NCI-H226 (cell line): ENCODE results near the gene FKBP14.

ENCODE experiments used
- DNase-seq: peaks from one replicate; pipeline ENCODE4 v3.0.0-alpha.2; 2015

The FKBP14 gene

DNA sequence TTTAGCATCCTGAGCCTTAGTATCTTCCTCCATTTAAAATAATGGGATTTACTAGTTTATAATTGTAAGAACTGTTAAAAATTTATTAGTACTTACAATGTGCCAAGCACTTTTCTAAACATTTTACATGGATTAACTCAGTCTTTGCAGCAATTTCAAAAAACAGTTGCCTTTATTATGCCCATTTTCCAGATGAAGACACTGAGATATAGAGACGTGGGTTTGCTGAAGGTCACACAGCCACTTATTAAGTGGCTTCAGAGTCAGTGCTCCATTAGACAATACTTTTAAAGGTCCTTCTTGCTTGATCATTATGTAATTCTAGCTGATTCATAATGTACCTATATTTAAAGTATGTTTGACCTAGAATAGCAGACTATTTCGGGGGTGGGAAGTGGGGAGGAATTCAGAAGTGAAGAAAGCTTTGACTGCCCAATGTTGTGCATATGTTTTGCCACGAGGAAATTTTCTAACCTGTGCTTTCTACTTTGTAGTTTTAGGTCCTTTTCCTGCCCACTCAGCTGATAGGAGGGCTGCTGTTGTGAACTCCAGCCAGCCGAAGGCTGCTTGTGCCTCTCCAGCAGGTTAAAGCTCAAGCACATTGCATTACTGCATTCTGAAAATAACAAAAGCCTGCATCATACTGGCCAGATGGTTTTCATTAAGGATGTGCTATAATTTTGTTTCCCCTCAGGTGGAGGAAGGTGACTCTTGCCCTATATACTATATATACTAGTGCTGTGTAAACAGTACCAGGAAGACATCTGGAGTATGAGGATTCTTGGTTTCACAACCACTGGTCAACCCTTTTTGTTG, 6.0 kb upstream of the FKBP14 start:
- DNase-seq = no peak

DNA sequence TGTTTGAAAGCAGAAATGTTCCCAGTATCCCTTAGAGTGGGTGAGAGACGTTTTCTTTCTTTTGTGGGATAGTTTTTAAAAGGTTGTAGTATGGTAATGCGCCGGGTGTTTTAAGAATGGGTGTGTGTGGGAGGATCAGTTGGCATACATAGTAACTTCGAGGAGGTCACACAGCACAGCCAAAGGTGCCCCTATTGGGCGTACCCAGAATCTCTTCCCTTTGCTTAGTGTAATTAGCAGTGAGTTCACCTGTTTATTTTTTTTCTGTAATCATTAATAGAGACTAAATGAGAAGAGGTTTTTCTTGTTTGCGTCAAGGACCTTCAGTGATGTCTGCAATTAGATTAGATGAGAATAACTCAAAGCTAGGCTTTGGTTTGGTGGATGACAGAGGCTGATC, 3.2 kb upstream of the FKBP14 start:
- no peak for DNase-seq

DNA sequence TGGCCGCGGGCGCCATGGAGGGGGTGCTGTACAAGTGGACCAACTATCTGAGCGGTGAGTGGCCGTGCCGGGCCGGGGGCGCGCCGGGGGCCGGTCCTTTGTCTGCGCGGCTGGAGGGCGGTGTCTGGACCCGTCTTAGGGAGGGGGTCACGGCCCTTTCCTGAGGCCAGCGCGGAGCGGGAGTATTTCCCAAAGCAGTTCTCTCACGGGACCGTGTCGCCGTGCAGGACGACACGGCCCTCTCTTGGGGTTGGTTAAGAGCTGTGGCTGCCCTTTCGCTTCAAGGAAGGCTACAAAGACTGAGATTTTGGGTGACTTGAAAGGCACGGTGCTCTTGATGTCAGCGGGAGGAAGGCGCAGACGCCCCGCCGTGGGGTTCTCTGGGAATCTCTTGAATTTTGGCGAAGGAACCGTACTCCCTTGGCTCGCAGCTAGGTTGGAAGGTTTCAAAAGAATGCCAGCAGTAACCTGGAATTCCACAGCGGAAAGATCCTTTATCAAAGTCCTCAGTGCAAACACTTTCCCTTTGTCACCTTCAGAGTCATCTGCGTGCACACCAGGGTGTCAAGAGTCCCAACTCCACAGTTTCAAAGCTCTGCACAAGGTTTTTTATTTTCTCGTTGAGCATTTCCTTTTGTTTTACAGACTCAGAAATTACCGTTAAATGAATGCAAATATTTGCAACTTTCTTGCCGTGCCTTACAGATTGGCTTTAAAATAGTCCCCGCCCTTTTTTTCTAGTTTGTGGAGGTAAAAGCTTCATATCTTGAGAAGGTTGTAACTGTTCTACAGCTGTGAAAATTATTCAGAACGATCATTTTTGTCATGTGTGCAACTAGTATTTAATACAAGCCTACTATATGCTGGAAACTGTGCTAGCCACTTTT, 2.5 kb upstream of the FKBP14 start:
- DNase-seq = peak; percentile 56

DNA sequence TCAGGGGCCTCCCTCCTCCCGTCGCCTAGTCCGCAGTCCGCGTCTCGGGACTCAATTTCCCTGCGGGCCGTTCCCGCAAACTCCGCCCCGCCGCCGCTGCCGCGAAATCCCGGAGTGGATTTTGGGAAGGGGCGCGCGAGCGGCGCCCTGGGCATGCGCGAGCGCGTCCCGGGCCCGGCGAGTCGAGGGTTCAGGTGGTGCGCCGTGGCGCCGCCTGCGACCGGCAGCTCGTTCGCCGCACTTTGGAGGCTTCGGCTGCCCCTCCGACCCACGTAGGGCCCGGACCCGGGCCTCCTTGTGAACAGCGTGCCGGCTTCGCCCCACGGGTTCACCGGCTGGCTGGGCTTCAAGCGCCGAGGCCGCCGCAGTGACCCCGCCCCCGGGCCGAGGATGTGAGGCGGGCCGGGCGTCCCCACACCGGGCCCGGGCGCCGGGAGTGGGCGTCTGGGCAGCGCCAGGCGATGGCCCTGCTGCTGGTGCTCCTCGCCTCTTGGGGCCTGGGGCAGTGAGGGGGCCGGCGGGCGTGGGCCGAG, 1.8 kb upstream of the FKBP14 start, which contains the start of gene PLEKHA8:
PLEKHA8 (plus strand) TSS at position 197 of the 533 bp plus-strand sequence. CDS start 351 bp downstream, outside the sequence.
- DNase-seq = peak; percentile 84

DNA sequence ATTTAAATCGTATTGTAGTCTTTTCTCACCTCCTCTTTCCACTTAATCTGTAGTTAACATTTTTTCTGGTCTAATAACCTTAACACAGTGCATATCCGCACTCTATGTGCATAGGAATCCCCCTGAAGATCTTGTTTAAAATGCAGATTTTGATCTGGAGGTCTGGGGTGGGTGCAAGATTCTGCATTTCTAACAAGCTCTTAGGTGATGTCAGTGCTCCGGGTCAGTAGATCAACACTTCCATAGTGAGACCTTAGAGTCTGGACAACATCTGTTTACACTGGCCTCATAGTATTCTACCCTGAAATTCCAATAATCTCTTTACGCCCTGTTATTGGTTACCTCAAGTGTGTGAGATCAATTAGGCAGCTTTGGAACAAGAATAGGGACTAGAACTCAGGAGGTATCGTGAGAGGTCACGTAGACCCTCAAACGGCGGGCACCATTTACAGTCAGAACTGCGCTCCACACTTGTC, 1.3 kb upstream of the FKBP14 start:
- DNase-seq = peak; percentile 18

DNA sequence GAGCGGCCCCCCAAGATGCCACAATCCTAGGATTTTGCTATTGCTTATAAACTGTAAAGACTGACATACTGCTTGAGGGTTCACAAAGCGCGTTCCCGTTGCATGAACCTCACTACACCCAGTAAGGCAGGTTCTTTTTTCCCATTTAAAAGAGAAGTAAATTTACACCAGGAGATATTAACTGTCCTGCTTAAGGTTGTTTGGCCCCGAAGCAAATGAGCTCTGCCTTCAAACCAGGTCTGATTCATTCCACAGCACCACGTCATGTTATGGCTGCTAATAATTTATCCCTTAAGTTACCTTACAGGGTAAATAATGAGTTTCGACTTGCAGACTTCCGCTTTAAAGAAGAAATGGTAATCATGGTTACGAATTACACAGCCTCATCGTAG, 559 bp upstream of the FKBP14 start:
- peak; percentile 72 for DNase-seq

DNA sequence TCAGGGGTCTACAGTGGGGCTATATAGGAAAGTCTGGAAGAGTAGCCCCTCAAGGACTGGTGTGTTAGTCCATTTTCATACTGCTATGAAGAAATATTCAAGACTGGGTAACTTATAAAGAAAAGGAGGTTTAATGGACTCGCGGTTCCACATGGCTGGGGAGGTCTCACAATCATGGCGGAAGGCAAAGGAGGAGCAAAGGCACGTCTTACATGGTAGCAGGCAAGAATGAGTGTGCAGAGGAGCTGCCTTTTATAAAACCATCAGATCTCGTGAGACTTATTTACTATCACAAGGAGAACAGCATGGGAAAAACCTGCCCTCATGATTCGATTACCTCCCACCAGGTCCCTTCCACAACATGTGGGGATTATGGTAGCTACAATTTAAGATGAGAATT, 3.0 kb downstream of the FKBP14 start:
- DNase-seq = no peak

DNA sequence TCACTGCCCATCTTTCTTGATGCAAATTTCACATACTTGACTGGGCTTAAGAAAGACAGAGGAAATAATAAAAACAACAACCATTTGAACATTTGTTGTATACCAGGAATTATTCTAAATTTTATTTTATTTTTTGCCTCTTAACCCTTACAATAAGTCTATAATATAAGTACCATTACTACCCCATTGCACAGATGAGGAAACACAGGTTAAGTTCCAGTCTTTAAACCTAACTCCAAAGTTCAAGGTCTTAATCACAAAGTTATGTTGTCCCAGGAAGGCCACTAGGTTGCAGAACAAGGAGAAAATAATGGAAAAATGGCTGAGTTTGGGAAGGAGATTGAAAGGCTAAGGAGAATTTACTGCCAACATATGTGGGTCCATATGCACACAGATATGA, 3.5 kb downstream of the FKBP14 start:
- no peak for DNase-seq

DNA sequence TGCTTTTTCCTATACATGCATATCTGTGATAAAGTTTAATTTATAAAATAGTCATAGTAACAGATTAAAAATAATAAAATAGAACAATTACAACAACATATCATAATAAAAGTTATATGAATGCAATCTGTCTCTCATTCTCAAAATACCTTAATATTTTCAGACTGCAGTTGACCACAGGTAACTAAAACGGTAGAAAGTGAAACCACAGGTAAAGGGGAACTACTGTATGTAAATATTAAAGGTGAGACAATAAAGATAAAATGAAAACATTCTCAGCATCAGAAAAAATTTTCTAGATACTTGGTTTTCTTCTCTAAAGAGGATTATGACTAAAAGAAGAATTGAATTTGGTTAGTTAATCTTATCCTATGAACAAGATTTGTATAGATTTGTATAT, 6.0 kb downstream of the FKBP14 start:
- no peak for DNase-seq

DNA sequence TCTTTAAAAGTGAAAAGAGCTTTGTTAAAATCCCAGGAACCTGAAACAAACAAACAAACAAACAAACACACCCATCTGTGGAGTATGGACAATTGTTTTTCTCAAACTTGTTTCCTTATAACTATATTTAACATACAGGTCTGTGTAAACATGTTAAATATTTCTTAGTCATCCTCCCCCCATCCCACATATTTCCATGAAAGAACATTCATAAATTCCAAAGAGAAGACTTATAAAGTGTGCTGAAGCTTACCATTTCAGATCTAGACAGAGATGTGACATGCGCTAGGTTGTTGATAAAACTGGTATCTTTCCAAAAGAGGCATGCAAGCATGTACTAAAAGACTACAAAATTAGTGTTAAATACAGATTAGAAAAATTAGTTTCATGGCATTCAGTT, 6.5 kb downstream of the FKBP14 start:
- DNase-seq = no peak

DNA sequence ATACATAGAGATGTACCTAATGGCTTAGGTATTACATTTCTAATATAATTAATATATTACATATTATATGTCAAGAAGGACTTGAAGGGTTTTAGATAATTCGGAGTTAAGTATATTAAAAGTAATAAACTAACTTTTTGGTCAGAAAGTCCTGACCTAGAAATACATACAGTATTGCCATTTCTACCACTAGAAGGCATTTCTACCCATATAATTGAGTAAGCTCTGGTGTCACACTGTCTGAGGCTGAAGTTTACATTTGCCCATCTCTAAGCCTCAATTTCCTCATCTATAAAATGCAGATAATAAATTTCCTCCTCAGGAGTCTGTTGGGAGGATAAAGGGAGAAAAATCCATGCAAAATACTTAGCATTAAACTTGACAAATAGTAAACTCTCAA, 7.1 kb downstream of the FKBP14 start:
- no peak for DNase-seq

DNA sequence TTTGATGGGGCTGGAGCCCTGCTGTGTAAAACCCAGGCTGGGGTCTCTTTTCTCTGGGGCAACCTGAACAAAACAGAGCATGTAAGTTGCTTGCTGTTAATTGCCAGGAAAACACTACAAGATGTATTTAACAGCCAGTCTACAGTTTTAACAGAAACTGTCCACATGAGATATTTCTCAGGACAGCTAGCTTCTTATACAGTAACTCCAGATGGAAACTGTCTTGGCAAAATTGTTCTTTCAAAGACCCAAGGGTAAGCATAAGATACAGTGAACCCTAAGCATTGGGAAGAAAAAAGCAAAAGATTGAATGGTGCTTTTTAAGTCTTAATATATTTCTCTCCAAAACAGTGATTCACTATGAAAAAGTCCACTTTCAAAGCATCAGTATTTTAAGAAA, 8.1 kb downstream of the FKBP14 start:
- no peak for DNase-seq

DNA sequence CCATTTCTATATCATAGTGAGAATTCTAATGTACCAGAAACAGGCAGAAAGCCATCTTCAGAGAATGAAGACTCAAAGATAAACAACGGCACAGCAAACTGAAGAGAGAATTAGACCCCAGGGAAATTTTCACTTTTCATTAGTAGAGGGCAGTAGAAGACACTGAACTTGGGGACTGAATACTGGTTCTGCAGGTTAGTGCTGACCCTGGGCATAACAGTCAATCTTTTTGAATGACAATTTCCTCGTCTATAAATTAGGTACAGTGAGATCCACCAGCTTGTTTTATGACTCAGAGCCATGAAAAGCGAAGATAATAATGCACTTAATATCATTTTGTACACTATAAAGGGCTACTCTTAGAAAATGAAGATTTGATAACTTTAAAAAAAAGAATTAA, 13.7 kb downstream of the FKBP14 start:
- DNase-seq = no peak

DNA sequence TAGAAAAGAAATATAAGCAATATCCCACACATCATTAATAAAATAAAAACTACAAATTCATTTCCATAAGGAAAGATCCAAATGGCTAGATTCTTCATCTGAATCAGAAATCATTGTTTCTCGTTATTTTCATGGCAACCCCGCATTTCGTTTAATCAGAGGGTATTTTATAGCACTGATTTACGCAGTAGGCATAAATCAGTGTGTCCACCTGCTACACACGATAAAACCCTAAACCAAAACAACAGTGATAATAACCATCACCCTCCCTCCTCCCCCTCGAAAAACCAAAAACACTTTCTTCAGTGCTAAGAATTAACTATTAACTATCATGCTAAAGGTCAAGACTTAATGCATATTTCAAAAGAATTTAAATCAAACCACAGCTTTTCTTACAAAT, 16.5 kb downstream of the FKBP14 start:
- DNase-seq = no peak

DNA sequence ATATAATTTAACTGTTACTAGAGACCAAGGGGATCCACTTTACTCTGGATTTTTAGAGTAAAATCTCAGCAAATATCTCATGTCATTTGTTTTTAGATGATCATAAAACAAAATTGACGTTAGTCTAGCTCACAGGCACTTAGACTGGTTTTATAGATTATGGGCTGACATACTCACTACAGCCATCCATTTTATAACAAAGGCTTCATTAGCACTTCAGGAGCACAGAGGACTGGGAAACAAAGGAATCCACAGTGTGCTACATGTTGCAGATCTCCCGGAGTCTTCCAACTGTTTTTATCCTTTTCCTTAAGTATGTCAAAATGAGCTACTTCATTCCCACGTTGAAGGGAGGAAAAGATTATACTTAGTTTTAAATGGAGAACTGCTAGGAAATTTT, 21.0 kb downstream of the FKBP14 start:
- DNase-seq = no peak

DNA sequence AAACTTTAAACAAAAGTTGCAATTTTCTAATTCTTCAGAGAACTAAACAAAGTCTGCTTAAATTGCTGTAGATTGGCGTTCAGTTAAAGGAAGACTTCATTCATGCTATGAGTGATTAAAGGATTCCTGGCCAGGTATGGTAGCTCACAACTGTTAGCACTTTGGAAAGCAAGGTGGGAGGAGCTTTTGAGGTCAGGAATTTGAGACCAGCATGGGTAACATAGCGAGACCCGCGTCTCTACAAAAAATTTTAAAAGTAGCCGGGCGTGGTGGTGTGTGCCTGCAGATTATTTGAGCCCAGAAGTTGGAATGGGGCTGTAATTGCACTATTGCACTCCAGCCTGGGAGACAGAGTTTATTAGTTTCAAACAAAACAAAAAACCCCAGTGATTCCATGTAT, 23.4 kb downstream of the FKBP14 start:
- no peak for DNase-seq

DNA sequence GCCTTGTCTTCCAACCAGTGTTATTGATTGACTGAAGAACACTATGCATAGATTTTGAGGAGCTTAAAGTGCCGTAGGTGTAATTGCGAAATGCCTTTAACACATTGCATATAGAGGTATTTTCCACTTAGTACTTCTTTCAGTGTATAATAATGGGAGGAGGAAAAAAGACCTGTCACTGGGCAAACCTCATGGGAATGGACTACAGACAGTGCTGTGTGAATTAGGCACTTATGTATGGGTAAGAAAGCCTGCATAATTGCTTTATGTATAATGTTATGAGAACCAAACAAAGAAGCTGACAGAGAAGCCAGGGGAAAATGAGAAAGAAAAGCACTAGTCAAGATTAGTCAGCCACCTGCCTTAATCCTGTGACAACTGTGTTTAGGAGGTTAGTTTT, 24.5 kb downstream of the FKBP14 start:
- no peak for DNase-seq

DNA sequence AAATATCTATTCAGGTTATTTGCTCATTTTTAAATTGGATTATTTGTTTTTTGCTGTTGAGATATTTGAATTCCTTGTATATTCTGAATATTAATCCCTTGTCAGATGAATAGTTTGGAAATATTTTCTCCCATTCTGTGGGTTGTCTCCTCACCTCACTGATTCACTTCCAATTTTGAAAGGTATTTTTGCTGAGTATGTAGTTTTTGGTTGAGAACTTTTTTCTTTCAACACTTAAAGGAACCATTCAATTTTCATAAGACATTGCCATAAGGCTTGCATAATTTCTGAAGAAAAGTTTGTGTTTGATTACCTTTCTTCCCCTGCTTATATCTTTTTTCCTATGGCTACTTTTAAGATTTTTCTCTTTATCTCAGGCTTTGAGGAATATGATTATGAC, 28.0 kb downstream of the FKBP14 start:
- no peak for DNase-seq

DNA sequence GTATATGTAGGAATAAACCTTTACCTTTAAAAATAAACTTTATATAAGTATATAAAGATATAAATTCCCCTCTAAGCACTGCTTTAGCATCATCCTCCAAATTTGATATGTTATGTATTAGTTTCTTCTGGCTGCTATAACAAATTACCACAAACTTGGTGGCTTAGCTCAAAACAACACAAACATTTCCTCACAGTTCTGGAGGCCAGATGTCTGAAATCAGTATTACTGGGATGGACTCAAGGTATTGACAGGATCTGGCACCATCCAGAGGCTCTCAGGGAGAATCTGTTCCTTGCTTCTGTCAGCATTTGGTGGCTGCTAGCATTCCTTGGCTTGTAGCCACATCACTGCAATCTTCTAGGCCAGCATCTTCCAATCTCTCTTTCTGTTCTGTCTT, 30.2 kb downstream of the FKBP14 start:
- DNase-seq = no peak

DNA sequence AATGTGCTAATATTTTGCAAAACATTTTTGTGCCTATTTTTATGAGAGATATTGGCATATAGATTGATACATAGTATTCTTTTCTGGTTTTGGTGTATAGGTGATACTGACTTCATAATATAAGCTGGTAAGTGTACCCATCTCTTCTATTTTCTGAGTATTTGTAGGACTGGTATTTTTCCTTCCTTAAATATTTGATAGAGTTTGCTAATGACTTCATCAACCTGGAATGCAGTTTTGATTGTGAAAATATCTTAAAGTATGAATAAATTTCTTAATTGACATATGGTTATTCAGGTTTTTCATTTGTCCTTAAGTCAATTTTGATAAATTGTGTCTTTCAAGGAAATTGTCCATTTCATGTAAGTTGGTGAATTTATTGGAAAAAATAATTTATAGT, 30.9 kb downstream of the FKBP14 start:
- DNase-seq = peak; percentile 28

DNA sequence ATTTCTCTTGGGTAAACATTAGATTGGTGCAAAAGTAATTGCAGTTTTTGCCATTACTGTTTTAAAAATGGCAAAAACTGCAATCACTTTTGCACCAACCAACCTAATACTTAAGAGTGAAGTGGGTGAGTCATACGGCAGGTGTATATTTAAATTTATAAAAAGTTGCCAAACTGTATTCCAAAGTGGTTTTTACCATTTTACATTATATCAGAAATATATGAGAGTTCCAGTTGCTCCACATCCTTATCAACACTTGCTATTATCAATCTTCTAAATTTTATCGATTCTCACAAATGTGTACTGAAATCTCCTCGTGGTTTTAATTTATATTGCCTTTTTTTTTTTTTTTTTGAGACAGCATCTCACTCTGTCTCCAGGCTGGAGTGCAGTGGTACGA, 33.4 kb downstream of the FKBP14 start:
- no peak for DNase-seq

DNA sequence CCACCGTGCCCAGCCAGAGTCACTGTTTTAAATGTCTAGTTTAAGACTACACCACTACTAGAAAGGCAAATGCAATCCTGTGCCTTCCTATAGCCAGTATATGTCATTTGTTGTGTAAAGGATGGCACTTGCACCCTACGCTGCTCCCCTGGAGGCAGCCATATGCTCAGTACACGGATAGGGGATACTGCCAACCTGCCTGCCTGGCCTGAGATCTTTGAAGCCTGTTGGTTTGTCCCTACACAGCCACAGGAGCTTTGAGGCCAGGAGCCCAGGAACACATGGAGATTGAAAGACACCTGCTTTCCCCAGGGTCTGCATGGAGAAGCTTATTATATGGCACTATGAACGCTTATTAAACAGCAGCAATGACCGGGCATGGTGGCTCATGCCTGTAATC, 34.6 kb downstream of the FKBP14 start:
- no peak for DNase-seq

DNA sequence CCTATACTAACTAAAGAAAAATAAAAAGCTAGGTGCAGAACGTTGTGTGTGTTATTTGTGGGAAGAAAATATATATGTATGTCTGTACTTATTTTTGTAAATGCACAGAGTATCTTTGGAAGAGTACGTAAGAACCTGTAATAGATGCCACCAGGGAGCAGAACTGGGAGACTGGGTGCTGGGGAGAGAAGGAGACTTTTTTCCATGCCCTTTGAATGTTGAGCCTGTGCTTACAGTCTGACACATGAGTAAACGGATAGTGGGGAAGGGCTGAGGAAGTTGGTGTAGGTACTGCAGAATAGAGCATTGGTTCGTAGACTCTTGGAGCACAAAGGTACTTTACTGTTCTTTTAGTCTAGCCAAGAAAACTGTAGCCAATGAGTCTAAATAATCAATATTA, 35.6 kb downstream of the FKBP14 start:
- no peak for DNase-seq
